Colonic mucosa (tissue), 4 donors: Measurements from ENCODE around the gene POGZ. TPM values are rescaled to one million over a fixed set of nuclear protein-coding genes. Genes with fewer than 3 reads are reported as not detected.
"Not testable (repeated sequence)": the region's sequence is repeated elsewhere in the genome, so short reads cannot be mapped to it uniquely, and the experiment has no call there.

Experiments
- DNase-seq: peaks from one replicate; pipeline ENCODE4 v3.0.0-alpha.2; 2020
- H3K27ac ChIP-seq: fragments of 200-600 bp; one replicate; pipeline ENCODE4 v1.8.0; 2021
- H3K27me3 ChIP-seq: fragments of 200-600 bp; one replicate; pipeline ENCODE4 v1.8.0; 2021
- H3K36me3 ChIP-seq: fragments of 200-600 bp; one replicate; pipeline ENCODE4 v1.8.0; 2021
- H3K4me1 ChIP-seq: fragments of 200-600 bp; one replicate; pipeline ENCODE4 v1.8.0; 2021; ENCODE audit warnings: mild to moderate bottlenecking
- H3K4me3 ChIP-seq: fragments of 200-600 bp; one replicate; pipeline ENCODE4 v1.8.0; 2021
- H3K9ac ChIP-seq, 2 donors: one replicate each; pipeline ENCODE4 v1.7.0; 2013; ENCODE audit warnings: control low read depth in 2 of 2, low read depth in 2 of 2, low read length in 2 of 2
- H3K9me3 ChIP-seq: fragments of 200-600 bp; one replicate; pipeline ENCODE4 v1.8.0; 2021
- CTCF ChIP-seq: fragments of 200-600 bp; IDR thresholded peaks from one replicate; pipeline ENCODE4 v1.8.0; 2022; ENCODE audit warnings: antibody characterized with exemption, mild to moderate bottlenecking
- intact Hi-C: fragments of 100-400 bp; cut with DNase I; formaldehyde crosslinking; loops from one replicate; pipeline ENCODE4 v1.14.1; 2022
- total RNA-seq, 2 donors: library from RNA; stranded (reverse); fragmentation: NEBNext Ultra II Directional in 1 of 2; extraction: Animal tissue kit (Norgen Biotek cat#: 25700) in 1 of 2; gene quantifications; one replicate each; pipeline ENCODE4 v1.2.1, GENCODE V29; 2021
- donor health status: healthy.
- donor health status: DM: no; HTN: no; CAD: no.
- donor health status: DM: no; HTN: no; CAD: no.

The POGZ gene
- total RNA-seq, 2 donors from 2014 or later, result 49.6 to 50.0 TPM

- H3K36me3 ChIP-seq, result peaks cover 3% of the 10 kb centered on the region
- H3K9me3 ChIP-seq, result no peaks in the 10 kb centered on the region
- DNase-seq, result no peak
- H3K4me3 ChIP-seq, result no peak overlapping the region
- H3K27me3 ChIP-seq, result no peaks in the 10 kb centered on the region
- no peaks in the 10 kb centered on the region for H3K4me1 ChIP-seq
- no peak overlapping the region for H3K27ac ChIP-seq
- no peak overlapping the region for H3K9ac ChIP-seq
- no peak for TF ChIP-seq CTCF
- intact Hi-C loops, result no loop called here
Measured at GRCh38 chr1:151435174-151435573, 24.1 kb downstream of the POGZ start.

GRCh38 chr1:151433827-151434226 is 25.5 kb downstream of the POGZ start:
- H3K27ac ChIP-seq, intact Hi-C loops, H3K4me1 ChIP-seq, DNase-seq, H3K9ac ChIP-seq, H3K4me3 ChIP-seq, H3K27me3 ChIP-seq, H3K9me3 ChIP-seq, H3K36me3 ChIP-seq: not testable (repeated sequence)

GRCh38 chr1:151428068-151428467 is 31.2 kb downstream of the POGZ start:
- no peak overlapping the region for H3K4me3 ChIP-seq
- no peaks in the 10 kb centered on the region for H3K4me1 ChIP-seq
- no peak for DNase-seq
- intact Hi-C loops, result no loop called here
- no peaks in the 10 kb centered on the region for H3K9me3 ChIP-seq
- H3K36me3 ChIP-seq, result peaks cover 30% of the 10 kb centered on the region
- no peaks in the 10 kb centered on the region for H3K27me3 ChIP-seq
- H3K9ac ChIP-seq, result no peak overlapping the region
- TF ChIP-seq CTCF, result no peak
- H3K27ac ChIP-seq, result no peak overlapping the region

GRCh38 chr1:151425103-151425502 is 34.2 kb downstream of the POGZ start:
- no peak for TF ChIP-seq CTCF
- peaks cover 31% of the 10 kb centered on the region for H3K36me3 ChIP-seq
- intact Hi-C loops, result no loop called here

GRCh38 chr1:151419819-151420218 is 39.5 kb downstream of the POGZ start:
- peaks cover 18% of the 10 kb centered on the region for H3K36me3 ChIP-seq
- H3K4me3 ChIP-seq, result no peak overlapping the region
- H3K4me1 ChIP-seq, result no peaks in the 10 kb centered on the region
- intact Hi-C loops, result no loop called here
- H3K27me3 ChIP-seq, result no peaks in the 10 kb centered on the region
- no peak for TF ChIP-seq CTCF
- no peak overlapping the region for H3K27ac ChIP-seq
- no peaks in the 10 kb centered on the region for H3K9me3 ChIP-seq
- no peak overlapping the region for H3K9ac ChIP-seq
- no peak for DNase-seq

More at GRCh38 chr1:151425103-151425502, 34.2 kb downstream of the POGZ start:
- H3K9me3 ChIP-seq, result no peaks in the 10 kb centered on the region
- H3K27me3 ChIP-seq, result no peaks in the 10 kb centered on the region
- H3K4me1 ChIP-seq, result no peaks in the 10 kb centered on the region
- no peak overlapping the region for H3K27ac ChIP-seq
- H3K4me3 ChIP-seq, result no peak overlapping the region
- H3K9ac ChIP-seq, result no peak overlapping the region
- no peak for DNase-seq

GRCh38 chr1:151418081-151418480 is 41.2 kb downstream of the POGZ start:
- intact Hi-C loops, result no loop called here
- DNase-seq, result no peak

More at GRCh38 chr1:151418081-151418480, 41.2 kb downstream of the POGZ start:
- TF ChIP-seq CTCF, result no peak
- H3K27me3 ChIP-seq, result no peaks in the 10 kb centered on the region
- no peaks in the 10 kb centered on the region for H3K9me3 ChIP-seq
- H3K4me3 ChIP-seq, result no peak overlapping the region
- no peaks in the 10 kb centered on the region for H3K4me1 ChIP-seq
- H3K36me3 ChIP-seq, result peaks cover 9% of the 10 kb centered on the region
- no peak overlapping the region for H3K9ac ChIP-seq
- H3K27ac ChIP-seq, result no peak overlapping the region
